SU-DHL-6 (cell line): ENCODE measurements around the gene RSPH4A.

Source experiments
- H2AFZ ChIP-seq: fragments of 200-600 bp; sonication (generic); 2 replicates; pipeline ENCODE4 v1.6.1; 2014; ENCODE audit warnings: low read depth, mild to moderate bottlenecking, moderate library complexity, mixed read lengths, antibody characterized with exemption, low read length; ENCODE audit not compliant: severe bottlenecking
- H3F3A ChIP-seq: fragments of 200-600 bp; shearing (Covaris generic); 2 replicates; pipeline ENCODE4 v1.6.0; 2016; ENCODE audit warnings: antibody characterized with exemption, mild to moderate bottlenecking; ENCODE audit not compliant: insufficient read depth
- H3K27ac ChIP-seq: fragments of 200-600 bp; sonication (generic); 2 replicates; pipeline ENCODE4 v1.5.1; 2016; ENCODE audit warnings: low read depth, mild to moderate bottlenecking, low read length, moderate library complexity, mixed read lengths
- H3K27me3 ChIP-seq: fragments of 200-600 bp; sonication (generic), shearing (Covaris generic); 2 replicates; pipeline ENCODE4 v1.6.0; 2014; ENCODE audit warnings: mild to moderate bottlenecking, low read length
- H3K36me3 ChIP-seq: fragments of 200-600 bp; sonication (generic); 2 replicates; pipeline ENCODE4 v1.6.1; 2014; ENCODE audit warnings: mild to moderate bottlenecking, low read length, mixed read lengths
- H3K4me2 ChIP-seq: fragments of 300-600, 200-600 bp; shearing (Covaris generic), sonication (generic); 2 replicates; pipeline ENCODE4 v1.6.0; 2014; ENCODE audit warnings: low read length, low read depth, mild to moderate bottlenecking; ENCODE audit not compliant: poor library complexity, severe bottlenecking
- H3K4me3 ChIP-seq: fragments of 200-600 bp; sonication (generic); 2 replicates; pipeline ENCODE4 v1.5.1; 2014; ENCODE audit warnings: antibody characterized with exemption, low read length, mild to moderate bottlenecking, mixed read lengths; ENCODE audit not compliant: insufficient read depth, poor library complexity, severe bottlenecking
- H3K79me2 ChIP-seq: fragments of 200-600 bp; sonication (generic); 2 replicates; pipeline ENCODE4 v1.6.1; 2014; ENCODE audit warnings: mild to moderate bottlenecking, low read length, moderate library complexity; ENCODE audit not compliant: insufficient read depth
- H3K9ac ChIP-seq: fragments of 200-600 bp; sonication (generic); 2 replicates; pipeline ENCODE4 v1.7.0; 2014; ENCODE audit warnings: mild to moderate bottlenecking, low read length
- H3K9me2 ChIP-seq: fragments of 200-600 bp; sonication (generic); replicated peaks from 2 replicates; pipeline ENCODE4 v1.6.1; 2014; ENCODE audit warnings: low read length; ENCODE audit not compliant: insufficient read depth
- H3K9me3 ChIP-seq: fragments of 200-600 bp; sonication (generic); 2 replicates; pipeline ENCODE4 v1.6.1; 2014; ENCODE audit warnings: low read length, mixed read lengths; ENCODE audit not compliant: insufficient read depth
- H4K20me1 ChIP-seq: fragments of 200-600 bp; sonication (generic); 2 replicates; pipeline ENCODE4 v1.6.1; 2014; ENCODE audit warnings: low read depth, mild to moderate bottlenecking, antibody characterized with exemption, low read length, moderate library complexity, mixed read lengths
- CTCF ChIP-seq: fragments of 200-600 bp; sonication (generic); IDR thresholded peaks from one replicate; pipeline ENCODE4 v1.5.1; 2017; ENCODE audit warnings: antibody characterized with exemption, mild to moderate bottlenecking, low read length, moderate library complexity; ENCODE audit not compliant: insufficient read depth, poor library complexity, severe bottlenecking
- EZH2phosphoT487 ChIP-seq: fragments of 200-600 bp; sonication (generic), shearing (Covaris generic); conservative IDR thresholded peaks from 2 replicates; pipeline ENCODE4 v1.6.1; 2018; ENCODE audit warnings: mild to moderate bottlenecking, antibody characterized with exemption, low read length, moderate library complexity, mixed read lengths

Gene RSPH4A

DNA sequence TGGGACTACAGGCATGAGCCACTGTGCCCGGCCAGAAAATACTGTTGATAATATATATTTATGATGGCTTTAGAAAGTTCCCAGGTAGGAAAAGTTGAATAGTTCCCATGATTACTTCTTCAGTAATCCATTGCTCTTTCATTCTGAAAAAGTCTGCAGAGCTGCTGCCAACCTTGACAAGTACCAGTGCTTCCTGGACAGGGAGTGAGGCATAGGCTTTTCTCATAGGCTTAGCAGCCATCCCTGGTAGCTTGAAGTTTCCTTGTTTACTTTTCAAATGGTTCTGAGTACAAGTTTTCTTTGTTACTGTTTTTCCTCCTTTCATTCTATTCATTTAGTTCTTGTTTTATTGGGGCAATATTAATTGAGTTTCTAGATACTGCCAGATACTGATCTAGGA, 37.1 kb upstream of the RSPH4A start:
- Histone ChIP-seq H3F3A (peaks cover 6% of the 10 kb centered on the region; the same call in 1 of the 2 replicates), H3K9me3 (no peaks in the 10 kb centered on the region), H3K4me2 (no peak overlapping the region), H3K79me2 (peaks cover 40% of the 10 kb centered on the region), H3K9me2 (no peaks in the 10 kb centered on the region), H3K27me3 (no peaks in the 10 kb centered on the region), H3K27ac (no peak overlapping the region), H3K9ac (no peak overlapping the region), H2AFZ (no peak overlapping the region), H3K36me3 (peaks cover 23% of the 10 kb centered on the region), H4K20me1 (no peaks in the 10 kb centered on the region), H3K4me3 (no peak overlapping the region)
- TF ChIP-seq EZH2phosphoT487 (no peak), CTCF (no peak)

GRCh38 chr6:116580198-116580597, 36.1 kb upstream of the RSPH4A start:
- Histone ChIP-seq H3F3A (peaks cover 6% of the 10 kb centered on the region; the same call in 1 of the 2 replicates), H3K9me2 (no peaks in the 10 kb centered on the region), H4K20me1 (no peaks in the 10 kb centered on the region), H3K9me3 (no peaks in the 10 kb centered on the region), H3K4me2 (no peak overlapping the region), H3K27me3 (no peaks in the 10 kb centered on the region), H3K27ac (no peak overlapping the region), H3K9ac (no peak overlapping the region), H3K4me3 (no peak overlapping the region), H2AFZ (no peak overlapping the region), H3K79me2 (peaks cover 35% of the 10 kb centered on the region), H3K36me3 (peaks cover 29% of the 10 kb centered on the region)
- TF ChIP-seq CTCF (no peak), EZH2phosphoT487 (no peak)

GRCh38 chr6:116586276-116586675, 30.0 kb upstream of the RSPH4A start:
- Histone ChIP-seq H3K27ac (no peak overlapping the region), H3K79me2 (no peaks in the 10 kb centered on the region), H3K9ac (no peak overlapping the region), H3K9me3 (no peaks in the 10 kb centered on the region), H3K4me2 (no peak overlapping the region), H4K20me1 (no peaks in the 10 kb centered on the region), H2AFZ (no peak overlapping the region), H3K36me3 (peaks cover 59% of the 10 kb centered on the region), H3K27me3 (no peaks in the 10 kb centered on the region), H3K9me2 (no peaks in the 10 kb centered on the region), H3F3A (no peaks in the 10 kb centered on the region), H3K4me3 (no peak overlapping the region)
- TF ChIP-seq EZH2phosphoT487 (no peak), CTCF (no peak)
